Measurements from ENCODE around the gene RRP8. TPM values are rescaled to one million over a fixed set of nuclear protein-coding genes. Genes with fewer than 3 reads are reported as not detected.
A peak's percentile ranks its signal among the peaks of the same experiment; 100 is the strongest.

Gene RRP8
- total and polyA plus RNA-seq, 10 of the 15 experiments (the other 5 are each of a cell fraction or from before 2014, with no cell fraction given): 4.7 to 51.2 (median 23.9) TPM

DNA sequence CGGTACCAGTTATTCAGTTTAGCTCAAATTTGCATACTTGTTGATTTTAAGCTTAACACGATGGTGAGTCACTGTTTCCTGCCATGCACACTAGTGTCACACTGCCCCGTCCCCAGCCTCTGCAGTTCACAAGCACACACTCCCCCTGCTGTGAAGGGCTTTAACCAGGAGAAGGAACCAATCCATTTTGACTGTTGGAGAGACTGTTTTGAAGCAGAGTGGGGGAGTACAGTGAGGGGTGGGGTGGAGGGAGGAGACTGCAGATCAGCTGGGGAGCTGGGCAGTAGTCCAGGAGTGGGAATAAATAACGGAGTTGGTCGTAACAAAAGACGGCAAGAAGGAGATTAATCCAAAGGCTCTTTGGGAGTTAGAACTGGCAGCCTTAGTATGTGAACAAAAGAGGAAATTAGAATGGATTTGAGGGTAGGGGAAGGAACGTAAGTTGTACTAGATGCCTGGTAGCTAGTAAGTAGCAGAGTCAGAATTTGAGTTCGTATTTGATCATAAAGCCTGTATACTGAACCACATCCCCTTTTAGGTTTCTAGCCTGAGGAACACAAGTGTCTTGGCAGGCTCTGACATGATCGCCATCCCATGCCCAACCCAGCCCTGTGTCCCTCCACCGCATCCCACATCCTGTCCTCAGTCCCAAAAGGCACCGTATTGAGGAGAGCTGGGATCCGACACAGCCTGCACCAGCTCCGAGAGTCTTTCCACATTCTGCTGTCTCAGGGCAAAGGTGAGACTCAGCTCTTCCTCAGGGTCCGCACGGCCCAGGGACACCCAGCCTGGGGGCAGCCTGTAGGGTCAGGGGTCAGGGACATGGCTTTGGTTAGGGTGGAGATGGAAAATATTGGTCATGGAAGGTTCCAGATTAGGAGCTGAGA is 14.9 kb upstream of the RRP8 start:
- peaks cover 0 to 6% of the 10 kb centered on the region in 2 experiments; a peak in 1 of 4 replicates for H3K36me3 ChIP-seq (ENCODE audit: control insufficient read depth in 2 of 2, insufficient read depth in 2 of 2, low read length in 1 of 2)
- no peak for DNase-seq (ENCODE audit: low read depth, low spot score)
- ChIA-PET POLR2A (interaction anchor here (0.8 to 9.1 kb wide), 19 partner anchors 9 to 929 kb away, joined by 3 to 85 read pairs (median 4); partner anchors contain the start of genes ARFIP2, ILK, MRPL17 and SMPD1), CTCF (interaction anchor here (0.6 to 3.5 kb wide), 18 partner anchors 9 to 239 kb away, joined by 3 to 27 read pairs (median 4); partner anchors contain the start of genes ILK and MRPL17), SMC1A (ENCODE audit: uncharacterized antibody, unreplicated experiment) (interaction anchor here (0.8 to 3.5 kb wide), 16 partner anchors 9 to 233 kb away, joined by 3 to 34 read pairs (median 4); partner anchors contain the start of genes ILK and MRPL17), RAD21 (ENCODE audit: unreplicated experiment) (interaction anchor here (0.8 to 4.3 kb wide), 19 partner anchors 9 to 239 kb away, joined by 3 to 55 read pairs (median 5); partner anchors contain the start of genes ARFIP2, ILK, MRPL17 and RRP8)
- peaks cover 6% of the 10 kb centered on the region for H3K4me1 ChIP-seq (ENCODE audit: control insufficient read depth, insufficient read depth, low read length)
- peak overlapping the region; percentile 95 for H3K4me3 ChIP-seq
- peaks cover 12% of the 10 kb centered on the region for H3K79me2 ChIP-seq (ENCODE audit: control insufficient read depth, insufficient read depth, low read length)
- peak overlapping the region; percentile 92 for H3K4me2 ChIP-seq (ENCODE audit: control insufficient read depth, insufficient read depth)
- FAIRE-seq: peak; percentile 77
- peak overlapping the region; percentile 95 for H3K9ac ChIP-seq (ENCODE audit: control insufficient read depth, insufficient read depth, low read length)
- no peaks in the 10 kb centered on the region for H3K27me3 ChIP-seq (replicated peaks in 1 of 2; ENCODE audit: control insufficient read depth in 2 of 2, insufficient read depth in 2 of 2, low read length in 1 of 2)
- intact Hi-C loops (cut with micrococcal nuclease; ENCODE audit: unreplicated experiment) (loop anchor here (2.0 to 10.0 kb wide), 2 partner anchors 50 to 906 kb away; no protein-coding TSS in a partner anchor), in situ Hi-C loops (cut with MboI) (loop anchor here (10.0 kb wide), 1 partner anchor 906 kb away; no protein-coding TSS in a partner anchor)
- H3K9me3 ChIP-seq (replicated peaks; ENCODE audit: control insufficient read depth, insufficient read depth, low read length): no peaks in the 10 kb centered on the region
- WGBS (ENCODE audit: insufficient coverage, insufficient replicate concordance, low lambda C conversion rate, missing lambda C conversion rate): 8% methylated on average over 15 of the region's 15 CpGs
- peak overlapping the region; percentile 90 for H3K27ac ChIP-seq (ENCODE audit: control insufficient read depth, insufficient read depth)
- ATAC-seq: peak; percentile 51
- H4K20me1 ChIP-seq (ENCODE audit: control insufficient read depth, insufficient read depth): no peaks in the 10 kb centered on the region
- BruUV-seq (replicated peaks): no TSS peak
- peak overlapping the region; percentile 95 for H2AFZ ChIP-seq (ENCODE audit: control insufficient read depth, low read depth, low read length)
- TF ChIP-seq TCF7 (IDR thresholded peaks at IDR 0.05; ENCODE audit: borderline replicate concordance) (no peak), BACH1 (IDR thresholded peaks at IDR 0.05; ENCODE audit: borderline replicate concordance) (0 out of 2 replicates have a peak, but pooled peaks have one; percentile 28), EED (IDR thresholded peaks at IDR 0.05; ENCODE audit: low read depth) (peak; percentile 27), RUNX3 (IDR thresholded peaks at IDR 0.05; ENCODE audit: low read length) (peak; percentile 69), NR2F1 (conservative IDR thresholded peaks at IDR 0.05) (0 out of 2 replicates have a peak, but pooled peaks have one; percentile 38), E2F4 (IDR thresholded peaks at IDR 0.05; ENCODE audit: low read depth, low read length) (no peak), POU2F2 (IDR thresholded peaks at IDR 0.05; ENCODE audit: borderline replicate concordance, low read depth, low read length) (peak; percentile 61; the same call in 1 of the 3 replicates), IKZF2 (IDR thresholded peaks at IDR 0.05) (peak in 1 of 2 experiments; percentile 32; a peak in 1 of 4 replicates), CBX3 (IDR thresholded peaks at IDR 0.05; ENCODE audit: borderline replicate concordance, low read depth) (no peak), IKZF1 (conservative IDR thresholded peaks at IDR 0.05) (peak; percentile 4; the same call in 1 of the 2 replicates), RAD21 (IDR thresholded peaks at IDR 0.05; ENCODE audit: insufficient read depth, low read depth, low read length) (no peak), SUZ12 (IDR thresholded peaks at IDR 0.05; ENCODE audit: unreplicated experiment) (no peak), IRF4 (IDR thresholded peaks at IDR 0.05; ENCODE audit: low read depth, low read length) (0 out of 2 replicates have a peak, but pooled peaks have one; percentile 39), MTA2 (IDR thresholded peaks at IDR 0.05; ENCODE audit: low read depth) (no peak)
- TF ChIP-seq, protein P1, sequence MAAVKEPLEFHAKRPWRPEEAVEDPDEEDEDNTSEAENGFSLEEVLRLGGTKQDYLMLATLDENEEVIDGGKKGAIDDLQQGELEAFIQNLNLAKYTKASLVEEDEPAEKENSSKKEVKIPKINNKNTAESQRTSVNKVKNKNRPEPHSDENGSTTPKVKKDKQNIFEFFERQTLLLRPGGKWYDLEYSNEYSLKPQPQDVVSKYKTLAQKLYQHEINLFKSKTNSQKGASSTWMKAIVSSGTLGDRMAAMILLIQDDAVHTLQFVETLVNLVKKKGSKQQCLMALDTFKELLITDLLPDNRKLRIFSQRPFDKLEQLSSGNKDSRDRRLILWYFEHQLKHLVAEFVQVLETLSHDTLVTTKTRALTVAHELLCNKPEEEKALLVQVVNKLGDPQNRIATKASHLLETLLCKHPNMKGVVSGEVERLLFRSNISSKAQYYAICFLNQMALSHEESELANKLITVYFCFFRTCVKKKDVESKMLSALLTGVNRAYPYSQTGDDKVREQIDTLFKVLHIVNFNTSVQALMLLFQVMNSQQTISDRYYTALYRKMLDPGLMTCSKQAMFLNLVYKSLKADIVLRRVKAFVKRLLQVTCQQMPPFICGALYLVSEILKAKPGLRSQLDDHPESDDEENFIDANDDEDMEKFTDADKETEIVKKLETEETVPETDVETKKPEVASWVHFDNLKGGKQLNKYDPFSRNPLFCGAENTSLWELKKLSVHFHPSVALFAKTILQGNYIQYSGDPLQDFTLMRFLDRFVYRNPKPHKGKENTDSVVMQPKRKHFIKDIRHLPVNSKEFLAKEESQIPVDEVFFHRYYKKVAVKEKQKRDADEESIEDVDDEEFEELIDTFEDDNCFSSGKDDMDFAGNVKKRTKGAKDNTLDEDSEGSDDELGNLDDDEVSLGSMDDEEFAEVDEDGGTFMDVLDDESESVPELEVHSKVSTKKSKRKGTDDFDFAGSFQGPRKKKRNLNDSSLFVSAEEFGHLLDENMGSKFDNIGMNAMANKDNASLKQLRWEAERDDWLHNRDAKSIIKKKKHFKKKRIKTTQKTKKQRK (IDR thresholded peaks at IDR 0.05; ENCODE audit: low read depth, low read length): no peak

Data from GM12878 (cell line).